ENCODE data around the gene ILRUN.
"Not testable (repeated sequence)": the region's sequence is repeated elsewhere in the genome, so short reads cannot be mapped to it uniquely, and the experiment has no call there.

- TF ChIP-seq CTCF (conservative IDR thresholded peaks at IDR 0.05; ENCODE audit: low read length); EZH2phosphoT487 (IDR thresholded peaks at IDR 0.05; ENCODE audit: borderline replicate concordance): not testable (repeated sequence)
Measured at GRCh38 chr6:34712881-34713280, 16.3 kb upstream of the ILRUN start.
